OCI-LY1 (cell line): ENCODE data around the gene ABCF3.

Experiments used
- H2AFZ ChIP-seq: fragments of 200-600 bp; sonication (generic), shearing (Covaris generic); 2 replicates; pipeline ENCODE4 v1.6.0; 2014; ENCODE audit warnings: antibody characterized with exemption, mild to moderate bottlenecking, low read length
- H3F3A ChIP-seq: fragments of 200-600 bp; sonication (generic), shearing (Covaris generic); 2 replicates; pipeline ENCODE4 v1.6.0; 2014; ENCODE audit warnings: mild to moderate bottlenecking, antibody characterized with exemption, low read length, moderate library complexity; ENCODE audit not compliant: insufficient read depth
- H3K27ac ChIP-seq: fragments of 200-600 bp; sonication (generic); 2 replicates; pipeline ENCODE4 v1.5.1; 2014; ENCODE audit warnings: low read length, mixed run types, mild to moderate bottlenecking, low read depth; ENCODE audit not compliant: poor library complexity, severe bottlenecking
- H3K27me3 ChIP-seq: fragments of 200-600 bp; sonication (generic); 2 replicates; pipeline ENCODE4 v1.6.0; 2014; ENCODE audit warnings: antibody characterized with exemption, mild to moderate bottlenecking, low read length, moderate library complexity; ENCODE audit not compliant: insufficient read depth
- H3K36me3 ChIP-seq: fragments of 200-600 bp; sonication (generic); 2 replicates; pipeline ENCODE4 v1.6.1; 2014; ENCODE audit warnings: mild to moderate bottlenecking, antibody characterized with exemption, low read length, moderate library complexity, mixed read lengths; ENCODE audit not compliant: insufficient read depth
- H3K4me1 ChIP-seq: fragments of 200-600 bp; sonication (generic); 2 replicates; pipeline ENCODE4 v1.5.1; 2014; ENCODE audit warnings: mild to moderate bottlenecking, low read length, moderate library complexity; ENCODE audit not compliant: insufficient read depth, severe bottlenecking
- H3K4me2 ChIP-seq: fragments of 200-600 bp; sonication (generic), shearing (Covaris generic); 2 replicates; pipeline ENCODE4 v1.6.1; 2014; ENCODE audit warnings: low read length
- H3K4me3 ChIP-seq: fragments of 200-600 bp; sonication (generic); 2 replicates; pipeline ENCODE4 v1.5.1; 2014; ENCODE audit warnings: low read length, low read depth, mild to moderate bottlenecking, mixed read lengths; ENCODE audit not compliant: poor library complexity, severe bottlenecking
- H3K79me2 ChIP-seq: fragments of 200-600 bp; shearing (Covaris generic); 2 replicates; pipeline ENCODE4 v1.6.1; 2016; ENCODE audit warnings: mixed run types, low read length, mixed read lengths; ENCODE audit not compliant: insufficient read depth
- H3K9ac ChIP-seq: fragments of 200-600 bp; sonication (generic), shearing (Covaris generic); 2 replicates; pipeline ENCODE4 v1.6.1; 2014; ENCODE audit warnings: mild to moderate bottlenecking, low read length, mixed read lengths
- H3K9me2 ChIP-seq: fragments of 200-600 bp; sonication (generic), shearing (Covaris generic); 2 replicates; pipeline ENCODE4 v1.6.1; 2014; ENCODE audit warnings: low read depth, mild to moderate bottlenecking, low read length, mixed read lengths
- H3K9me3 ChIP-seq: fragments of 200-600 bp; shearing (Covaris generic); 2 replicates; pipeline ENCODE4 v1.6.1; 2014; ENCODE audit warnings: low read length, mixed read lengths
- H4K20me1 ChIP-seq: fragments of 200-600 bp; sonication (generic), shearing (Covaris generic); 2 replicates; pipeline ENCODE4 v1.6.0; 2016; ENCODE audit warnings: mild to moderate bottlenecking, low read length; ENCODE audit not compliant: insufficient read depth
- CTCF ChIP-seq: fragments of 200-600 bp; sonication (generic), shearing (Covaris generic); IDR thresholded peaks from 2 replicates; pipeline ENCODE4 v1.5.1; 2017; ENCODE audit warnings: mild to moderate bottlenecking, antibody characterized with exemption, low read length, moderate library complexity, mixed read lengths
- EZH2 ChIP-seq: fragments of 200-600 bp; sonication (generic), shearing (Covaris generic); IDR thresholded peaks from 2 replicates; pipeline ENCODE4 v1.8.0; 2017; ENCODE audit warnings: borderline replicate concordance, mixed run types, mild to moderate bottlenecking, antibody characterized with exemption, low read length, moderate library complexity, mixed read lengths

Gene ABCF3

GRCh38 chr3:184211718-184212117, 25.7 kb downstream of the ABCF3 start:
- no peak overlapping the region for H3K4me3 ChIP-seq
- H3K4me2 ChIP-seq, result no peak overlapping the region
- no peaks in the 10 kb centered on the region for H4K20me1 ChIP-seq
- no peaks in the 10 kb centered on the region for H3K36me3 ChIP-seq
- H3K27me3 ChIP-seq, result peaks cover 7% of the 10 kb centered on the region; the same call in 1 of the 2 replicates
- no peaks in the 10 kb centered on the region for H3K4me1 ChIP-seq
- no peak for TF ChIP-seq CTCF
- no peaks in the 10 kb centered on the region for H3K9me2 ChIP-seq
- H3F3A ChIP-seq, result no peaks in the 10 kb centered on the region
- no peak overlapping the region for H2AFZ ChIP-seq
- H3K9me3 ChIP-seq, result no peaks in the 10 kb centered on the region
- no peak overlapping the region for H3K9ac ChIP-seq
- no peak overlapping the region for H3K27ac ChIP-seq
- H3K79me2 ChIP-seq, result no peaks in the 10 kb centered on the region

GRCh38 chr3:184218814-184219213, 32.8 kb downstream of the ABCF3 start:
- TF ChIP-seq CTCF (no peak), EZH2 (no peak)
- Histone ChIP-seq H3F3A (no peaks in the 10 kb centered on the region), H3K4me3 (no peak overlapping the region), H3K79me2 (no peaks in the 10 kb centered on the region), H2AFZ (no peak overlapping the region), H3K4me1 (no peaks in the 10 kb centered on the region), H3K27me3 (peaks cover 7% of the 10 kb centered on the region; the same call in 1 of the 2 replicates), H3K9ac (no peak overlapping the region), H3K4me2 (no peak overlapping the region), H4K20me1 (no peaks in the 10 kb centered on the region), H3K27ac (no peak overlapping the region), H3K9me3 (no peaks in the 10 kb centered on the region), H3K9me2 (no peaks in the 10 kb centered on the region), H3K36me3 (no peaks in the 10 kb centered on the region)

GRCh38 chr3:184222521-184222920, 36.5 kb downstream of the ABCF3 start:
- peaks cover 5% of the 10 kb centered on the region; the same call in 1 of the 2 replicates for H3K27me3 ChIP-seq
- no peaks in the 10 kb centered on the region for H3K9me2 ChIP-seq
- H3K9ac ChIP-seq, result no peak overlapping the region
- H3K4me2 ChIP-seq, result no peak overlapping the region
- H2AFZ ChIP-seq, result no peak overlapping the region
- TF ChIP-seq CTCF (no peak), EZH2 (no peak)
- H4K20me1 ChIP-seq, result no peaks in the 10 kb centered on the region
- no peaks in the 10 kb centered on the region for H3F3A ChIP-seq
- no peak overlapping the region for H3K4me3 ChIP-seq
- no peaks in the 10 kb centered on the region for H3K36me3 ChIP-seq
- no peaks in the 10 kb centered on the region for H3K79me2 ChIP-seq
- H3K27ac ChIP-seq, result no peak overlapping the region
- H3K9me3 ChIP-seq, result no peaks in the 10 kb centered on the region
- H3K4me1 ChIP-seq, result no peaks in the 10 kb centered on the region
